ENCODE data around the gene PPARD. TPM values are rescaled to one million over a fixed set of nuclear protein-coding genes. Genes with fewer than 3 reads are reported as not detected.
A peak's percentile ranks its signal among the peaks of the same experiment; 100 is the strongest.

Gene PPARD
- total and polyA plus RNA-seq, 2 of the 13 experiments (the other 11 are each of a cell fraction or from before 2014, with no cell fraction given): 6.1 to 13.3 TPM

GRCh38 chr6:35297601-35298481 is 44.5 kb upstream of the PPARD start, which contains the start of gene DEF6 (continued):
- TF ChIP-seq USF2 (IDR thresholded peaks at IDR 0.05; ENCODE audit: low read depth, low read length) (peak; percentile 19; the same call in 1 of the 2 replicates), USF2 (CRISPR knock-in tag; IDR thresholded peaks at IDR 0.05; ENCODE audit: borderline replicate concordance) (no peak), ZNF383 (CRISPR knock-in tag; IDR thresholded peaks at IDR 0.05; ENCODE audit: borderline replicate concordance) (peak; percentile 90; the same call in 1 of the 2 replicates), GZF1 (CRISPR knock-in tag; IDR thresholded peaks at IDR 0.05) (peak; percentile 52; the same call in 1 of the 2 replicates), ZNF124 (CRISPR knock-in tag; IDR thresholded peaks at IDR 0.05) (no peak; the same call in 1 of the 2 replicates), MLLT10 (CRISPR knock-in tag; IDR thresholded peaks at IDR 0.05) (no peak), CENPT (CRISPR knock-in tag; IDR thresholded peaks at IDR 0.05; ENCODE audit: low read depth) (no peak), RFX5 (IDR thresholded peaks at IDR 0.05; ENCODE audit: low read depth, low read length) (no peak), ARNTL (CRISPR knock-in tag; IDR thresholded peaks at IDR 0.05) (peak; percentile 50; the same call in 1 of the 2 replicates), BORCS8-MEF2B (CRISPR knock-in tag; IDR thresholded peaks at IDR 0.05) (peak; percentile 86; the same call in 1 of the 2 replicates), ZNF672 (CRISPR knock-in tag; IDR thresholded peaks at IDR 0.05) (no peak), BHLHE40 (IDR thresholded peaks at IDR 0.05; ENCODE audit: low read length) (peak; percentile 28; the same call in 1 of the 2 replicates), ZKSCAN8 (CRISPR knock-in tag; IDR thresholded peaks at IDR 0.05; ENCODE audit: borderline replicate concordance) (peak; percentile 76; the same call in 1 of the 2 replicates), ZNF224 (CRISPR knock-in tag; IDR thresholded peaks at IDR 0.05) (peak; percentile 84; the same call in 1 of the 2 replicates), YEATS2 (CRISPR knock-in tag; IDR thresholded peaks at IDR 0.05; ENCODE audit: borderline replicate concordance) (peak; percentile 85; the same call in 1 of the 2 replicates), ZNF432 (CRISPR knock-in tag; IDR thresholded peaks at IDR 0.05; ENCODE audit: borderline replicate concordance) (no peak), NR2F2 (IDR thresholded peaks at IDR 0.05; ENCODE audit: borderline replicate concordance, low read depth) (0 out of 2 replicates have a peak, but pooled peaks have one; percentile 12), KMT2A (CRISPR knock-in tag; IDR thresholded peaks at IDR 0.05) (peak; percentile 39; the same call in 1 of the 2 replicates), KAT8 (CRISPR knock-in tag; IDR thresholded peaks at IDR 0.05) (peak; percentile 87)
- TF ChIP-seq, protein P1, sequence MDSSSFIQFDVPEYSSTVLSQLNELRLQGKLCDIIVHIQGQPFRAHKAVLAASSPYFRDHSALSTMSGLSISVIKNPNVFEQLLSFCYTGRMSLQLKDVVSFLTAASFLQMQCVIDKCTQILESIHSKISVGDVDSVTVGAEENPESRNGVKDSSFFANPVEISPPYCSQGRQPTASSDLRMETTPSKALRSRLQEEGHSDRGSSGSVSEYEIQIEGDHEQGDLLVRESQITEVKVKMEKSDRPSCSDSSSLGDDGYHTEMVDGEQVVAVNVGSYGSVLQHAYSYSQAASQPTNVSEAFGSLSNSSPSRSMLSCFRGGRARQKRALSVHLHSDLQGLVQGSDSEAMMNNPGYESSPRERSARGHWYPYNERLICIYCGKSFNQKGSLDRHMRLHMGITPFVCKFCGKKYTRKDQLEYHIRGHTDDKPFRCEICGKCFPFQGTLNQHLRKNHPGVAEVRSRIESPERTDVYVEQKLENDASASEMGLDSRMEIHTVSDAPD (CRISPR knock-in tag; IDR thresholded peaks at IDR 0.05): no peak
- TF ChIP-seq, protein P2, sequence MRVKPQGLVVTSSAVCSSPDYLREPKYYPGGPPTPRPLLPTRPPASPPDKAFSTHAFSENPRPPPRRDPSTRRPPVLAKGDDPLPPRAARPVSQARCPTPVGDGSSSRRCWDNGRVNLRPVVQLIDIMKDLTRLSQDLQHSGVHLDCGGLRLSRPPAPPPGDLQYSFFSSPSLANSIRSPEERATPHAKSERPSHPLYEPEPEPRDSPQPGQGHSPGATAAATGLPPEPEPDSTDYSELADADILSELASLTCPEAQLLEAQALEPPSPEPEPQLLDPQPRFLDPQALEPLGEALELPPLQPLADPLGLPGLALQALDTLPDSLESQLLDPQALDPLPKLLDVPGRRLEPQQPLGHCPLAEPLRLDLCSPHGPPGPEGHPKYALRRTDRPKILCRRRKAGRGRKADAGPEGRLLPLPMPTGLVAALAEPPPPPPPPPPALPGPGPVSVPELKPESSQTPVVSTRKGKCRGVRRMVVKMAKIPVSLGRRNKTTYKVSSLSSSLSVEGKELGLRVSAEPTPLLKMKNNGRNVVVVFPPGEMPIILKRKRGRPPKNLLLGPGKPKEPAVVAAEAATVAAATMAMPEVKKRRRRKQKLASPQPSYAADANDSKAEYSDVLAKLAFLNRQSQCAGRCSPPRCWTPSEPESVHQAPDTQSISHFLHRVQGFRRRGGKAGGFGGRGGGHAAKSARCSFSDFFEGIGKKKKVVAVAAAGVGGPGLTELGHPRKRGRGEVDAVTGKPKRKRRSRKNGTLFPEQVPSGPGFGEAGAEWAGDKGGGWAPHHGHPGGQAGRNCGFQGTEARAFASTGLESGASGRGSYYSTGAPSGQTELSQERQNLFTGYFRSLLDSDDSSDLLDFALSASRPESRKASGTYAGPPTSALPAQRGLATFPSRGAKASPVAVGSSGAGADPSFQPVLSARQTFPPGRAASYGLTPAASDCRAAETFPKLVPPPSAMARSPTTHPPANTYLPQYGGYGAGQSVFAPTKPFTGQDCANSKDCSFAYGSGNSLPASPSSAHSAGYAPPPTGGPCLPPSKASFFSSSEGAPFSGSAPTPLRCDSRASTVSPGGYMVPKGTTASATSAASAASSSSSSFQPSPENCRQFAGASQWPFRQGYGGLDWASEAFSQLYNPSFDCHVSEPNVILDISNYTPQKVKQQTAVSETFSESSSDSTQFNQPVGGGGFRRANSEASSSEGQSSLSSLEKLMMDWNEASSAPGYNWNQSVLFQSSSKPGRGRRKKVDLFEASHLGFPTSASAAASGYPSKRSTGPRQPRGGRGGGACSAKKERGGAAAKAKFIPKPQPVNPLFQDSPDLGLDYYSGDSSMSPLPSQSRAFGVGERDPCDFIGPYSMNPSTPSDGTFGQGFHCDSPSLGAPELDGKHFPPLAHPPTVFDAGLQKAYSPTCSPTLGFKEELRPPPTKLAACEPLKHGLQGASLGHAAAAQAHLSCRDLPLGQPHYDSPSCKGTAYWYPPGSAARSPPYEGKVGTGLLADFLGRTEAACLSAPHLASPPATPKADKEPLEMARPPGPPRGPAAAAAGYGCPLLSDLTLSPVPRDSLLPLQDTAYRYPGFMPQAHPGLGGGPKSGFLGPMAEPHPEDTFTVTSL (CRISPR knock-in tag; IDR thresholded peaks at IDR 0.05; ENCODE audit: borderline replicate concordance): peak; percentile 63; the same call in 1 of the 2 replicates

Data from HepG2 (cell line).